Measurements from ENCODE around the gene FAHD2A.
"Not testable (repeated sequence)": the region's sequence is repeated elsewhere in the genome, so short reads cannot be mapped to it uniquely, and the experiment has no call there.

FAHD2A gene

DNA sequence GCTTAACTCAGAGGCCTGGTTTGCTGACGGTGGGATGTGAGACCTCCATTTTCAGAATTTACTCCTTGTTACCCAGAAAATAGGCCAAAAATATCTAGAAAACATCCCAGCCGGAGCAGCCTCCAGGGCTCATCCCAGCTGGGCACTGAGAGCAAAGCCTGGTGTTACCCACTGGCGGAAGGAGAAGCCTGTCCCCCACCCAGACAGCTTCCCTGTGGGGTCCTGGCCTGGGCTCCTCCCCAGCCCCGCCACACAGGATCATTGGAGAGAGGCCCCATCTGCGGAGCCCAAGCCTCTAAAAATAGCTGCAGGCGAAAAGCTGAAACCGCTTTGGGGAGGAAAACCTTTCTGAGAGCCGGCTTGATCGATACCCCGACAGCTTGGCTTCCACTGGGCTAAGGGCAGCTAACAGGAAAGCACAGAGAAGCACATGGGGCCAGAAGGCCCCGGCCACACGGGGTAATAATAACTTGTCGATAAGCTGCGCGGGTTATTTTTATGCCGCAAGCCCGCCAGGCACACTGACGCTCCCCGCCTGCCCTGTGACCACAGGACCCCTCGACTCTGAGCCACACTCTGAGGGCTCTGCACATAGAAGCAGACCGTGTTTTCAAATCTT is 26.9 kb upstream of the FAHD2A start:
- DNase-seq (ENCODE audit: low read depth in 1 of 2, low spot score in 1 of 2) = no peak

- no peak for DNase-seq (ENCODE audit: low read depth in 1 of 2, low spot score in 1 of 2)
These were observed 25.9 kb upstream of the FAHD2A start for GRCh38 chr2:95376311-95377215.

GRCh38 chr2:95377216-95378123 is 25.0 kb upstream of the FAHD2A start:
- no peak for DNase-seq (ENCODE audit: low read depth in 1 of 2, low spot score in 1 of 2)

DNA sequence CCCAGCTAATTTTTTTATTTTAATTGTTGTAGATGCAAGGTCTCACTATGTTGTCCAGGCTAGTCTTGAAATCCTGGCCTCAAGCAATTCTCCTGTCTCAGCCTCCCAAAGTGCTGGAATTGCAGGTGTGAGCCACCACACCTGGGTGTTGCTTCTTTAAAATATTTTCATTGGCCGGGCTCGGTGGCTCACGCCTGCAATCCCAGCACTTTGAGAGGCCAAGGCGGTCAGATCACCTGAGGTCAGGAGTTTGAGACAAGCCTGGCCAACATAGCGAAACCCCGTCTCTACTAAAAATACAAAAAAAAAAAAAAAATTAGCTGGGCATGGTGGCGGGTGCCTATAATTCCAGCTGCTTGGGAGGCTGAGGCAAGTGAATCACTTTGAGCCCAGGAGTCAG is 24.2 kb upstream of the FAHD2A start:
- not testable (repeated sequence) for DNase-seq (ENCODE audit: low read depth in 1 of 2, low spot score in 1 of 2)

DNA sequence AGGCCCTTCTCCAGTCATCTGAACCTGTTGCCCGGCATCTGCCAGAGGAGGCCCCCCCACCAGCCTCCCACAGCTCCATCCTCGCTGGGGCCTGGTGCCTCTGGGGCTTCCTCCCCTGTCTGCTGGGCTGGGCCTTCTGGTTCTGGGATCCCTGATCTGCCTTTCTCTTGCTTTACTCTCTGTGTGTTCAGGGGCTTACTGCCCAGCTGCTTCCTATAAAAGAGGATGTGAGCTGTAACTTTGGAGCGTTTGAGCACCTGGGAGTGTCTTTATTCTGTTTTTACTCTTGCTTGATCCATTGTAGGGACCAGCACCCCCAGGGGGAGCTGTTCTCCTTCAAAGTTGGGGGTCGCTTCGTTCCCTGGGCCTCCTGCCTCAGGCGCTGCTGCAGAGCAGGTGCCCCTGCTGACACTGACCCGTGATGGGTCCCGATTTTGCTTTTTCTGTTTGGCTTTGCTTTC is 23.1 kb upstream of the FAHD2A start:
- no peak for DNase-seq (ENCODE audit: low read depth in 1 of 2, low spot score in 1 of 2)

DNA sequence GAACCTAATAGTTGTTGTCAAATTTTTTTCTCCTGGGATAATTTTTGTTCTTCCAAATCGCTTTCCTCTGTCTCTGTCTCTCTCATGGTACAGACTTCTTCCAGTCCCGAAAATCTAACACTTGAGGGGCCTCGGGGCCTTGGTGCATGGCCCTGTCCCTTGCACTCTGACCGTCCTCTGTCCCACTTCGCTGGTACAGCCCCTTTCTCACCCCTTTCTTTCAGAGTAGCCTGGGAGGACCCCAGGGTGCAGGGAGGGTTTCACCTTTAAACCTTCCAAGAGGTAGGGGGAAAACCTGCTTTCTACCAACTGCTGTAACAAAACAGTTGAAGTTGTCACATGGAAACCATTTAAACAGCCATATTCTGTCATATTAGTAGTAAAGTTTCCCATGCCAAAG is 22.2 kb upstream of the FAHD2A start:
- no peak for DNase-seq (ENCODE audit: low read depth in 1 of 2, low spot score in 1 of 2)

- no peak for DNase-seq (ENCODE audit: low read depth in 1 of 2, low spot score in 1 of 2)
These were observed 21.8 kb upstream of the FAHD2A start for GRCh38 chr2:95380731-95381130.

GRCh38 chr2:95381212-95382191 is 21.0 kb upstream of the FAHD2A start:
- DNase-seq (ENCODE audit: low read depth in 1 of 2, low spot score in 1 of 2) = no peak

DNA sequence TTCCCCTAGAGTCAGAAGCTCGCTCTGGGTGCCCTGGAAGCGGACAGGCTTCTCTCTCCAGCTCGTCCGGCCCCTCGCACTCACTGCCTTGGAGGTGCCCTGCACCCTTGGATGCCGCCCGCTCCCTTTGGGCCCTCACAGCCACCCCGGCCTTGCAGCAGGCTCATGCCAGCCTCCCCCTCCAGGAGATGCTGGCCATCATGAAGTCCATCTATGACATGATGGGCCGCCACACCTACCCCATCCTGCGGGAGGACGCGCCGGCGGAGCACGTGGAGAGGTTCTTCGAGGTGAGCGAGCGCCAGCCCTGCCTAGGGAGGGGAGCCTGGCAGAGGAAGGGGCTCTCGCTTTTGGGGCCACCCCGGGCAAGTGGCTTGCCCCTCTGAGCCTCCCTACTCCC is 20.3 kb upstream of the FAHD2A start:
- DNase-seq (ENCODE audit: low read depth in 1 of 2, low spot score in 1 of 2) = no peak

DNA sequence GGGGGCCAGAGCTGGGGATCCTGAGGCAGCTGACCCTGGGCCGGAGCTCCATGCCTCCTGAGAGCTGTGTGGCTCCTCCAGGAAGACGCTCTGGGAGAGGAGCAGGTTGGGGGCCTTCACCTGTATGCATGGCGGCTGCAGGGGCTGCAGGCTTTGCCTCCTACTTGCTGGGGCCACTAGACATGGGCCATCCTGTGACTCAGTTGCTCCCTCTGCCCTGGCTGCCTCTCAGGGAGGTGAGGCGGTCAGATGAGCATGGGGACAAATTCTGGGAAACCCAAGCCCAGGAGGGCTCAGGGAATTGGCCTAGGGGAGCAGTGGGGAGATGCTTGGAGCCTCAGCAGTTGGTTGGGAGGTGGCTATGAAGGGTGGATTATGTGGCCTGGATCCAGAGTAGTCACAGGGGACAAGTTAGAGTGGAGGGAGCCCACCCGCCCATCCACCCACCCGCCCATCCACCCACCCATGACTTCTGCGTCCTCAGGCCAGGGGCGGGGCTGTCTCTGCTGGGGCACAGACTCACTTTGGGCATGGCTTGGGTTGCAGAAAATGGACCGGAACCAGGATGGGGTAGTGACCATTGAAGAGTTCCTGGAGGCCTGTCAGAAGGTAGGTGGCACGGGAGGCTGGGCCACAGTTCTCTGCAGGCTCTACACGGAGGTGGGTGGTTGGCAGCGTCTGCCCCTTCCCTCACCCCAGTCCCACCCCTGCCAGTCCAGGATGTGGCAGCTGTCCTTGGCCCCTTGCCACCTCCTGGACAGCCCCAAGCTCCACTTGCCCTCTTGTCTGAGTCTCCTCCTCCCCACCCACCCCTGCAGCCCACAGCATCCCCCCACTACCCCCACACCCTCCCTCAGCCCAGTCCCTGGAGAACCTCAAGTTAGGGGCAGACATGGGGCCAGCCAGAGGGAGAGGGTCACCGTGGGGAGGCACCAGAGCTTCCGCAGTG is 19.5 kb upstream of the FAHD2A start:
- no peak for DNase-seq (ENCODE audit: low read depth in 1 of 2, low spot score in 1 of 2)

- DNase-seq (ENCODE audit: low read depth in 1 of 2, low spot score in 1 of 2) = no peak
These were observed 18.9 kb upstream of the FAHD2A start for GRCh38 chr2:95383635-95384027.

- no peak for DNase-seq (ENCODE audit: low read depth in 1 of 2, low spot score in 1 of 2)
These were observed 17.5 kb upstream of the FAHD2A start for GRCh38 chr2:95384854-95385569.

GRCh38 chr2:95385570-95385984 is 16.9 kb upstream of the FAHD2A start:
- DNase-seq (ENCODE audit: low read depth in 1 of 2, low spot score in 1 of 2) = no peak

- DNase-seq (ENCODE audit: low read depth in 1 of 2, low spot score in 1 of 2) = no peak
These were observed 16.5 kb upstream of the FAHD2A start for GRCh38 chr2:95386031-95386430.

DNA sequence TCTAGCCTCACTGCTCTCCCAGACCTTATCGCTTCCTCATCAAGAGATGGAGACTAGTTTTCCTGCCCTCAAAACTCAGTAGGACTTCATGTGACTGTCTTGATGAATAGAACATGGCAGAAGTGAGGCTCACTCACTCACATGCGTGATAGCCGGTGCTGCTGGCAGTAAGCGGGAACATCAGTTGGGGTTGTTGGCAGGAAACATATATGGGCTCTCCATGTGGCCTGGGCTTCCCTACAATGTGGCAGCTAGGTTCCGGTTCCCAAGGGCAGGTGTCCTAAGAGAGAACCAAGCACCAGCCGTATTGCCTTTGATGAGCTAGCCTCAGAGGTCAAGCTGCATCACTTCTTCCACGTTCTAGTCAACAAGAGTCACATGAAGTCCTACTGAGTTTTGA is 15.2 kb upstream of the FAHD2A start:
- DNase-seq (ENCODE audit: low read depth in 1 of 2, low spot score in 1 of 2) = no peak

- no peak for DNase-seq (ENCODE audit: low read depth in 1 of 2, low spot score in 1 of 2)
These were observed 14.3 kb upstream of the FAHD2A start for GRCh38 chr2:95388091-95388692.

GRCh38 chr2:95388856-95389244 is 13.7 kb upstream of the FAHD2A start:
- DNase-seq (ENCODE audit: low read depth in 1 of 2, low spot score in 1 of 2) = no peak

Measured in activated T-helper 1 cell treated with anti-CD3 and anti-CD28 coated beads, Interleukin-2, amount 50 U/mL, for 16 hours (primary cell).